T-helper 1 cell treated with Interleukin-12 subunit alpha and Interleukin-12 subunit beta and Interleukin-4 antibody, amounts not matched to agents 30 μg/mL and 1 μg/mL, for 36 hours (primary cell): ENCODE results near the gene CTRB1.
"Not testable (repeated sequence)": the region's sequence is repeated elsewhere in the genome, so short reads cannot be mapped to it uniquely, and the experiment has no call there.

Source experiments
- H3K27ac Mint-ChIP-seq: one replicate; pipeline ENCODE4 v1.8.0; 2021; ENCODE audit warnings: mild to moderate bottlenecking, mixed read lengths
- H3K27me3 Mint-ChIP-seq: one replicate; pipeline ENCODE4 v1.8.0; 2021; ENCODE audit warnings: low read depth, mixed read lengths
- H3K36me3 Mint-ChIP-seq: one replicate; pipeline ENCODE4 v1.8.0; 2021; ENCODE audit warnings: low read depth, mixed read lengths
- H3K4me1 Mint-ChIP-seq: one replicate; pipeline ENCODE4 v1.8.0; 2021; ENCODE audit warnings: low read depth, mixed read lengths
- H3K4me3 Mint-ChIP-seq: one replicate; pipeline ENCODE4 v1.8.0; 2021; ENCODE audit warnings: mild to moderate bottlenecking, moderate library complexity, mixed read lengths
- H3K9me3 Mint-ChIP-seq: one replicate; pipeline ENCODE4 v1.8.0; 2021; ENCODE audit warnings: mixed read lengths

Gene CTRB1

GRCh38 chr16:75238853-75239541 lies 20.2 kb downstream of the CTRB1 start:
- no peak overlapping the region for H3K4me3 Mint-ChIP-seq
- H3K9me3 Mint-ChIP-seq = no peaks in the 10 kb centered on the region
- no peaks in the 10 kb centered on the region for H3K36me3 Mint-ChIP-seq
- H3K4me1 Mint-ChIP-seq = no peaks in the 10 kb centered on the region
- H3K27me3 Mint-ChIP-seq = no peaks in the 10 kb centered on the region
- H3K27ac Mint-ChIP-seq = no peak overlapping the region

- no peaks in the 10 kb centered on the region for H3K9me3 Mint-ChIP-seq
- H3K4me1 Mint-ChIP-seq = no peaks in the 10 kb centered on the region
- no peak overlapping the region for H3K27ac Mint-ChIP-seq
- H3K27me3 Mint-ChIP-seq = no peaks in the 10 kb centered on the region
- H3K4me3 Mint-ChIP-seq = no peak overlapping the region
- no peaks in the 10 kb centered on the region for H3K36me3 Mint-ChIP-seq
Observed at GRCh38 chr16:75239542-75240122, 20.8 kb downstream of the CTRB1 start.

GRCh38 chr16:75240633-75241032 lies 21.8 kb downstream of the CTRB1 start:
- not testable (repeated sequence) for H3K27ac Mint-ChIP-seq, H3K36me3 Mint-ChIP-seq, H3K4me3 Mint-ChIP-seq, H3K9me3 Mint-ChIP-seq, H3K27me3 Mint-ChIP-seq, H3K4me1 Mint-ChIP-seq

GRCh38 chr16:75241412-75241811 lies 22.6 kb downstream of the CTRB1 start:
- Mint-ChIP-seq H3K4me1 (no peaks in the 10 kb centered on the region), H3K36me3 (no peaks in the 10 kb centered on the region), H3K27ac (no peak overlapping the region), H3K4me3 (no peak overlapping the region), H3K27me3 (no peaks in the 10 kb centered on the region), H3K9me3 (no peaks in the 10 kb centered on the region)

- no peak overlapping the region for H3K4me3 Mint-ChIP-seq
- H3K36me3 Mint-ChIP-seq = no peaks in the 10 kb centered on the region
- H3K4me1 Mint-ChIP-seq = no peaks in the 10 kb centered on the region
- H3K27me3 Mint-ChIP-seq = no peaks in the 10 kb centered on the region
- H3K9me3 Mint-ChIP-seq = no peaks in the 10 kb centered on the region
- H3K27ac Mint-ChIP-seq = no peak overlapping the region
Observed at GRCh38 chr16:75241955-75242354, 23.2 kb downstream of the CTRB1 start.

GRCh38 chr16:75242436-75243078 lies 23.8 kb downstream of the CTRB1 start:
- not testable (repeated sequence) for H3K4me1 Mint-ChIP-seq, H3K36me3 Mint-ChIP-seq, H3K4me3 Mint-ChIP-seq, H3K27me3 Mint-ChIP-seq, H3K9me3 Mint-ChIP-seq, H3K27ac Mint-ChIP-seq

GRCh38 chr16:75243667-75244224 lies 25.0 kb downstream of the CTRB1 start:
- H3K36me3 Mint-ChIP-seq = no peaks in the 10 kb centered on the region
- H3K4me1 Mint-ChIP-seq = no peaks in the 10 kb centered on the region
- no peaks in the 10 kb centered on the region for H3K9me3 Mint-ChIP-seq
- no peak overlapping the region for H3K27ac Mint-ChIP-seq
- H3K4me3 Mint-ChIP-seq = no peak overlapping the region
- peaks cover 11% of the 10 kb centered on the region for H3K27me3 Mint-ChIP-seq

- peaks cover 12% of the 10 kb centered on the region for H3K27me3 Mint-ChIP-seq
- no peaks in the 10 kb centered on the region for H3K4me1 Mint-ChIP-seq
- no peak overlapping the region for H3K27ac Mint-ChIP-seq
- no peaks in the 10 kb centered on the region for H3K9me3 Mint-ChIP-seq
- H3K4me3 Mint-ChIP-seq = no peak overlapping the region
- H3K36me3 Mint-ChIP-seq = no peaks in the 10 kb centered on the region
Observed at GRCh38 chr16:75244225-75244809, 25.5 kb downstream of the CTRB1 start.

GRCh38 chr16:75244844-75245758 lies 26.3 kb downstream of the CTRB1 start:
- H3K27ac Mint-ChIP-seq = no peak overlapping the region
- H3K4me3 Mint-ChIP-seq = no peak overlapping the region
- peaks cover 20% of the 10 kb centered on the region for H3K27me3 Mint-ChIP-seq
- no peaks in the 10 kb centered on the region for H3K9me3 Mint-ChIP-seq
- H3K36me3 Mint-ChIP-seq = no peaks in the 10 kb centered on the region
- no peaks in the 10 kb centered on the region for H3K4me1 Mint-ChIP-seq

GRCh38 chr16:75246504-75247205 lies 27.9 kb downstream of the CTRB1 start:
- H3K9me3 Mint-ChIP-seq = no peaks in the 10 kb centered on the region
- H3K27me3 Mint-ChIP-seq = peaks cover 26% of the 10 kb centered on the region
- H3K36me3 Mint-ChIP-seq = no peaks in the 10 kb centered on the region
- H3K4me3 Mint-ChIP-seq = no peak overlapping the region
- no peak overlapping the region for H3K27ac Mint-ChIP-seq
- H3K4me1 Mint-ChIP-seq = no peaks in the 10 kb centered on the region

GRCh38 chr16:75247249-75247648 lies 28.5 kb downstream of the CTRB1 start:
- peaks cover 32% of the 10 kb centered on the region for H3K27me3 Mint-ChIP-seq
- H3K27ac Mint-ChIP-seq = no peak overlapping the region
- no peak overlapping the region for H3K4me3 Mint-ChIP-seq
- no peaks in the 10 kb centered on the region for H3K9me3 Mint-ChIP-seq
- peaks cover 2% of the 10 kb centered on the region for H3K4me1 Mint-ChIP-seq
- no peaks in the 10 kb centered on the region for H3K36me3 Mint-ChIP-seq

- Mint-ChIP-seq H3K4me1 (peaks cover 2% of the 10 kb centered on the region), H3K9me3 (no peaks in the 10 kb centered on the region), H3K36me3 (no peaks in the 10 kb centered on the region), H3K27me3 (peaks cover 39% of the 10 kb centered on the region), H3K27ac (no peak overlapping the region), H3K4me3 (no peak overlapping the region)
Observed at GRCh38 chr16:75248142-75248535, 29.4 kb downstream of the CTRB1 start.

GRCh38 chr16:75248536-75249380 lies 30.0 kb downstream of the CTRB1 start:
- no peak overlapping the region for H3K4me3 Mint-ChIP-seq
- H3K9me3 Mint-ChIP-seq = no peaks in the 10 kb centered on the region
- no peak overlapping the region for H3K27ac Mint-ChIP-seq
- peaks cover 39% of the 10 kb centered on the region for H3K27me3 Mint-ChIP-seq
- no peaks in the 10 kb centered on the region for H3K36me3 Mint-ChIP-seq
- peaks cover 2% of the 10 kb centered on the region for H3K4me1 Mint-ChIP-seq
